SK-MEL-5 (cell line): ENCODE measurements around the gene SHC1. TPM values are rescaled to one million over a fixed set of nuclear protein-coding genes. Genes with fewer than 3 reads are reported as not detected.

Experiments
- DNase-seq: peaks from one replicate; pipeline ENCODE4 v3.0.0-alpha.2; 2016; ENCODE audit warnings: low read depth, low spot score
- in situ Hi-C: cut with HindIII; loops from 2 replicates; pipeline ENCODE4 v1.10.0; 2016; ENCODE audit warnings: low sequenced_read_pairs, high pct_unique_total_duplicates, low pct_unique_long_range_greater_than_20kb
- polyA plus RNA-seq, 2 experiments: library from polyadenylated mRNA; depleted of rRNA; stranded (reverse); fragments of >200 nt; gene quantifications; 2 replicates each; pipeline ENCODE4 v1.2.3, GENCODE V29; 2015
- total RNA-seq: library from RNA; depleted of rRNA; stranded (reverse); fragments of >200 nt; shearing (Covaris generic); gene quantifications from 2 replicates; pipeline ENCODE4 v1.2.3, GENCODE V29; 2014; rRNA removed

The SHC1 gene, protein sequence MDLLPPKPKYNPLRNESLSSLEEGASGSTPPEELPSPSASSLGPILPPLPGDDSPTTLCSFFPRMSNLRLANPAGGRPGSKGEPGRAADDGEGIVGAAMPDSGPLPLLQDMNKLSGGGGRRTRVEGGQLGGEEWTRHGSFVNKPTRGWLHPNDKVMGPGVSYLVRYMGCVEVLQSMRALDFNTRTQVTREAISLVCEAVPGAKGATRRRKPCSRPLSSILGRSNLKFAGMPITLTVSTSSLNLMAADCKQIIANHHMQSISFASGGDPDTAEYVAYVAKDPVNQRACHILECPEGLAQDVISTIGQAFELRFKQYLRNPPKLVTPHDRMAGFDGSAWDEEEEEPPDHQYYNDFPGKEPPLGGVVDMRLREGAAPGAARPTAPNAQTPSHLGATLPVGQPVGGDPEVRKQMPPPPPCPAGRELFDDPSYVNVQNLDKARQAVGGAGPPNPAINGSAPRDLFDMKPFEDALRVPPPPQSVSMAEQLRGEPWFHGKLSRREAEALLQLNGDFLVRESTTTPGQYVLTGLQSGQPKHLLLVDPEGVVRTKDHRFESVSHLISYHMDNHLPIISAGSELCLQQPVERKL
- total RNA-seq, result 102 and 107 TPM in 2 replicates
- polyA plus RNA-seq (2015; cell fraction: cytosol; rRNA removed), result 133 and 152 TPM in 2 replicates
- polyA plus RNA-seq (2015; cell fraction: nucleus; rRNA removed), result 162 and 220 TPM in 2 replicates

GRCh38 chr1:154970631-154971340, at the start of gene SHC1:
Gene SHC1, minus strand, starts transcription at chr1:154970747. Its CDS starts 221 bp downstream, at chr1:154970526.
- DNase-seq, result peak; percentile 90
- in situ Hi-C loops, result no loop called here

- in situ Hi-C loops, result no loop called here
Measured at GRCh38 chr1:155019377-155020245, 49.1 kb upstream of the SHC1 start.

GRCh38 chr1:155018617-155019348, 48.2 kb upstream of the SHC1 start:
- in situ Hi-C loops, result no loop called here
- DNase-seq, result no peak

More at GRCh38 chr1:155019377-155020245, 49.1 kb upstream of the SHC1 start:
- no peak for DNase-seq

DNA sequence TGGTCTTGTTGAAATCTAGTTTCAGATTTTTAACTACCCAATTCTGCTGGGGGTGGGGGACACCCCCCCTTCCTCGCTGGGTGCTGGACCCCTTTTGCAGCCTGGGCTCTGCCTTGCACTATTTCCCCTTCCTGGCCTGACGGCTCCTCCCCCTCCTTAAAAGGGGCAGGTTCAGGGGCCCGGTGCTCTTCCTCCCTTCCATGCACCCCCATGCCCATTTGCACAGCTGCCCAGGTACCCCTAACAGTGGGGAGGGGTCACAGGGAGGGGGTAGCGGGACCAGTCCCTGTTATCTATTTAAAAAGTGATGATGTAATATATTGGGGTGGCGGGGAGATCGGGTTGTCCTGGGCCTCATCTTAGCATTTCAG, 47.4 kb upstream of the SHC1 start:
- DNase-seq, result no peak
- in situ Hi-C loops, result no loop called here

- in situ Hi-C loops, result no loop called here
Measured at GRCh38 chr1:155017041-155017945, 46.7 kb upstream of the SHC1 start.

DNA sequence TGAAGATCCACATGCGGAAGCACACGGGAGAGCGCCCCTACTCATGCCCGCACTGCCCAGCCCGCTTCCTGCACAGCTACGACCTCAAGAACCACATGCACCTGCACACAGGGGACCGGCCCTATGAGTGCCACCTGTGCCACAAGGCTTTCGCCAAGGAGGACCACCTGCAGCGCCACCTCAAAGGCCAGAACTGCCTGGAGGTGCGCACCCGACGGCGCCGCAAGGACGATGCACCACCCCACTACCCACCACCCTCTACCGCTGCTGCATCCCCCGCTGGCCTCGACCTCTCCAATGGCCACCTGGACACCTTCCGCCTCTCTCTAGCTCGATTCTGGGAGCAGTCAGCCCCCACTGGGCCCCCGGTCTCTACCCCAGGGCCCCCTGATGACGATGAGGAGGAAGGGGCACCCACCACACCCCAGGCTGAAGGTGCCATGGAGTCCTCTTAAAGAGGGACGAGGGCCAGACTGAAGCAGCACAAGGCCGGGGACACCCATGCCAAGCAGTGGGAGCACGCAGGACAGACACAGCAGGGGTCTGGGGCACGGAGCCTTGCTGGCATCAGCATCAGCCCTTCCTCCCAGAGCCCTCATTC, 45.8 kb upstream of the SHC1 start:
- in situ Hi-C loops, result no loop called here
- no peak for DNase-seq

More at GRCh38 chr1:155017041-155017945, 46.7 kb upstream of the SHC1 start:
- DNase-seq, result peak; percentile 91

GRCh38 chr1:155015527-155016230, 45.1 kb upstream of the SHC1 start:
- in situ Hi-C loops, result no loop called here
- DNase-seq, result no peak

DNA sequence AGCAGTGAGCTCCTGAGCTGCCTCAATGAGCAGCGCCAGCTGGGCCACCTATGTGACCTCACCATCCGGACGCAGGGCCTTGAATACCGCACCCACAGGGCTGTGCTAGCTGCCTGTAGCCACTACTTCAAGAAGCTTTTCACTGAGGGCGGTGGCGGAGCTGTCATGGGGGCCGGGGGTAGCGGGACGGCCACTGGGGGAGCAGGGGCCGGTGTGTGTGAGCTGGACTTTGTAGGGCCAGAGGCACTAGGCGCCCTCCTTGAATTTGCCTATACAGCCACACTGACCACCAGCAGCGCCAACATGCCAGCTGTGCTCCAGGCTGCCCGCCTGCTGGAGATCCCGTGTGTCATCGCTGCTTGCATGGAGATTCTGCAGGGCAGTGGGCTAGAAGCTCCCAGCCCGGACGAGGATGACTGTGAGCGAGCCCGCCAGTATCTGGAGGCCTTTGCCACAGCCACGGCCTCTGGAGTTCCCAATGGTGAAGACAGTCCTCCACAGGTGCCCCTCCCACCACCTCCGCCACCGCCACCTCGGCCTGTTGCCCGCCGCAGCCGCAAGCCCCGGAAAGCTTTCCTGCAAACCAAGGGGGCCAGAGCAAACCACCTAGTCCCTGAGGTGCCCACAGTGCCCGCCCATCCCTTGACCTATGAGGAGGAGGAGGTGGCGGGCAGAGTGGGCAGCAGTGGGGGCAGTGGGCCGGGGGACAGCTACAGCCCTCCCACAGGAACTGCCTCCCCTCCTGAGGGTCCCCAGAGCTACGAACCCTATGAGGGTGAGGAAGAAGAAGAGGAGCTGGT, 44.4 kb upstream of the SHC1 start:
- in situ Hi-C loops, result no loop called here
- no peak for DNase-seq

GRCh38 chr1:155013632-155014031, 43.1 kb upstream of the SHC1 start:
- no peak for DNase-seq
- in situ Hi-C loops, result no loop called here

- in situ Hi-C loops, result no loop called here
- DNase-seq, result no peak
Measured at GRCh38 chr1:155012776-155013602, 42.4 kb upstream of the SHC1 start.

DNA sequence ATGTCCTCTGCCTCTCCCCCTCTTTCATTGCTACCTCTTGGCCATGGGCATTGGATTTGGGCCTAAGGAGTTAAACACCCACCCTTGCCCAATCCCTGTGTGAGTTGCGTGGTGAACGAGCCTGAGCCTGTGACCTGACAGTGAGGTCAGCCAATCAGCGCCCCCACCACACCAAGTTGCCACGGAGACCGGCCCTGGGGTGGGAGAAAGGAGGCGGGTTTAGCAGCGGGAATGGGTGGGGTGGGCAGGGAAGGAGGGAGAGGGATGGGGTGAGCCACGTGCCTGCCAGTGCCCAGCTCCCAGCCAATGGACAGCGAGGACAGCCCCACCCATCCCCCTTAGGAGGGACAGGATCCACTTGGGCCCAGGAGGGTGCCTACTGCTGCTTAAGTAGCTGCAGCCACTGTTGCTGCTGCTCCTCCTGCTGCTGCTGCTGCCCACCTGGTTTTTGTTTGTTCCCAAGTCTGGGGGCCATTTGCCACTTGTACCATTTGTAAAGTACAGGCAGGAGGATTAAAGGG, 41.5 kb upstream of the SHC1 start:
- peak; percentile 89 for DNase-seq
- in situ Hi-C loops, result no loop called here

GRCh38 chr1:155011437-155012025, 41.0 kb upstream of the SHC1 start:
- no peak for DNase-seq
- in situ Hi-C loops, result no loop called here

- no peak for DNase-seq
- in situ Hi-C loops, result no loop called here
Measured at GRCh38 chr1:155011004-155011416, 40.5 kb upstream of the SHC1 start.
